Panc1 (cell line): Measurements from ENCODE around the gene STAB1.

Experiments used
- CTCF ChIP-seq: fragments of 450-650 bp; IDR thresholded peaks from 2 replicates; pipeline ENCODE4 v1.5.1; 2017; ENCODE audit warnings: mild to moderate bottlenecking
- POLR2AphosphoS5 ChIP-seq: IDR thresholded peaks from 2 replicates; pipeline ENCODE4 v1.6.1; 2012; ENCODE audit warnings: mild to moderate bottlenecking, low read depth, low read length, moderate library complexity
- REST ChIP-seq, 2 experiments: IDR thresholded peaks; 2 replicates each; pipeline ENCODE4 v1.6.1; 2011 to 2012; ENCODE audit warnings: low read depth in 2 of 2, control low read depth in 1 of 2, low read length in 1 of 2, mild to moderate bottlenecking in 1 of 2, moderate library complexity in 1 of 2; ENCODE audit not compliant: insufficient read depth in 1 of 2
- SIN3A ChIP-seq: IDR thresholded peaks from 2 replicates; pipeline ENCODE4 v1.6.1; 2012; ENCODE audit warnings: low read depth, mild to moderate bottlenecking, low read length, moderate library complexity, borderline replicate concordance; ENCODE audit not compliant: insufficient read depth

GRCh38 chr3:52479877-52480575, 15.1 kb upstream of the STAB1 start:
- TF ChIP-seq REST (IDR thresholded peaks at IDR 0.05; ENCODE audit: insufficient read depth in 1 of 2, low read depth in 2 of 2, low read length in 1 of 2) = no peak
- no peak for TF ChIP-seq CTCF
- TF ChIP-seq POLR2AphosphoS5 = no peak
- no peak for TF ChIP-seq SIN3A
